T-cell (primary cell): Measurements from ENCODE around the gene VCP. TPM values are rescaled to one million over a fixed set of nuclear protein-coding genes. Genes with fewer than 3 reads are reported as not detected.

Source experiments
- ATAC-seq, 4 experiments: fragments of 200-7000 bp in 3 of 4; fragments of 150-1000 bp in 1 of 4; cut with Tn5 transposase; replicated peaks in 1 of 4; 1 replicate in 3 of 4; 2 replicates in 1 of 4; pipeline ENCODE4 v1.10.0; 2021; ENCODE audit warnings: moderate library complexity in 3 of 4, mild to moderate bottlenecking in 2 of 4, moderate number of reproducible peaks in 1 of 4
- CTCF ChIA-PET, 2 donors: fragments of 300-600 bp; sonication (Branson Sonifier 250); formaldehyde crosslinking; loops; one replicate each; lab custom pipeline; 2022; ENCODE audit warnings: antibody characterized with exemption in 2 of 2; lab: Charles Lee
- POLR2A ChIA-PET, 2 donors: fragments of 300-600 bp; sonication (Branson Sonifier 250); formaldehyde crosslinking; loops; one replicate each; lab custom pipeline; 2022; ENCODE audit warnings: antibody characterized with exemption in 2 of 2; lab: Charles Lee
- DNase-seq, 35 experiments: peaks; one replicate each; pipeline versions ENCODE4 v3.0.0 to v3.0.0-alpha.2; 2013 to 2023
- H3K27ac ChIP-seq: one replicate; pipeline ENCODE4 v1.5.1; 2013; ENCODE audit warnings: low read length
- H3K27me3 ChIP-seq, 2 experiments: replicated peaks in 1 of 2; 1 replicate in 1 of 2; 2 replicates in 1 of 2; pipeline versions ENCODE4 v1.6.1 to v1.7.0; 2013; ENCODE audit warnings: low read length in 1 of 2, mixed read lengths in 1 of 2; ENCODE audit not compliant: control insufficient read depth in 2 of 2, insufficient read depth in 2 of 2; ENCODE audit errors: extremely low read depth in 1 of 2
- H3K36me3 ChIP-seq, 2 donors: 1 replicate in 1 of 2; 2 replicates in 1 of 2; pipeline versions ENCODE4 v1.6.1 to v1.7.0; 2013; ENCODE audit warnings: low read length in 1 of 2; ENCODE audit not compliant: control insufficient read depth in 2 of 2, insufficient read depth in 1 of 2; ENCODE audit errors: extremely low read depth in 1 of 2
- H3K4me1 ChIP-seq, 2 experiments: 1 replicate in 1 of 2; 2 replicates in 1 of 2; pipeline versions ENCODE4 v1.6.1 to v1.7.0; 2013; ENCODE audit warnings: low read length in 2 of 2, mixed read lengths in 1 of 2; ENCODE audit not compliant: insufficient read depth in 2 of 2, control insufficient read depth in 1 of 2; ENCODE audit errors: extremely low read depth in 1 of 2
- H3K4me3 ChIP-seq, 2 donors: 1 replicate in 1 of 2; 2 replicates in 1 of 2; pipeline versions ENCODE4 v1.5.1 to v1.7.0; 2013; ENCODE audit warnings: mild to moderate bottlenecking in 2 of 2, low read length in 1 of 2, moderate library complexity in 1 of 2; ENCODE audit not compliant: control insufficient read depth in 1 of 2; ENCODE audit errors: extremely low read depth in 1 of 2
- H3K9me3 ChIP-seq: 2 replicates; pipeline ENCODE4 v1.7.0; 2013
- H3K27ac Mint-ChIP-seq, 2 donors: one replicate each; pipeline ENCODE4 v1.8.0; 2020 to 2021; ENCODE audit warnings: mild to moderate bottlenecking in 2 of 2, mixed read lengths in 2 of 2
- H3K27me3 Mint-ChIP-seq, 2 donors: one replicate each; pipeline ENCODE4 v1.8.0; 2021 to 2022; ENCODE audit warnings: mixed read lengths in 2 of 2
- H3K36me3 Mint-ChIP-seq: one replicate; pipeline ENCODE4 v1.8.0; 2021; ENCODE audit warnings: mixed read lengths
- H3K4me1 Mint-ChIP-seq, 3 donors: one replicate each; pipeline ENCODE4 v1.8.0; 2020 to 2022; ENCODE audit warnings: mixed read lengths in 3 of 3, mild to moderate bottlenecking in 1 of 3
- H3K4me3 Mint-ChIP-seq, 3 donors: one replicate each; pipeline ENCODE4 v1.8.0; 2020 to 2022; ENCODE audit warnings: mild to moderate bottlenecking in 3 of 3, mixed read lengths in 3 of 3, moderate library complexity in 3 of 3
- H3K9me3 Mint-ChIP-seq, 3 donors: one replicate each; pipeline ENCODE4 v1.8.0; 2020 to 2022; ENCODE audit warnings: mixed read lengths in 3 of 3
- WGBS: methylation state at CpG from one replicate; pipeline ENCODE4 v1.1.5; 2013; ENCODE audit warnings: missing lambda C conversion rate; ENCODE audit not compliant: insufficient coverage; 5-methylcytosine and 5-hydroxymethylcytosine counted together
- total RNA-seq, 35 experiments: library from RNA in 6 of 35; stranded (reverse) in 6 of 35; fragments of 120-200 nt in 1 of 35; gene quantifications; one replicate each; pipeline versions ENCODE4 v1.2.1 to v1.2.4 and lab custom pipeline; 2013 to 2026

VCP gene
- total RNA-seq, 5 donors from 2014 or later (not counting 1 experiment from before 2014, with no cell fraction given) = 141 to 232 (median 167) TPM

DNA sequence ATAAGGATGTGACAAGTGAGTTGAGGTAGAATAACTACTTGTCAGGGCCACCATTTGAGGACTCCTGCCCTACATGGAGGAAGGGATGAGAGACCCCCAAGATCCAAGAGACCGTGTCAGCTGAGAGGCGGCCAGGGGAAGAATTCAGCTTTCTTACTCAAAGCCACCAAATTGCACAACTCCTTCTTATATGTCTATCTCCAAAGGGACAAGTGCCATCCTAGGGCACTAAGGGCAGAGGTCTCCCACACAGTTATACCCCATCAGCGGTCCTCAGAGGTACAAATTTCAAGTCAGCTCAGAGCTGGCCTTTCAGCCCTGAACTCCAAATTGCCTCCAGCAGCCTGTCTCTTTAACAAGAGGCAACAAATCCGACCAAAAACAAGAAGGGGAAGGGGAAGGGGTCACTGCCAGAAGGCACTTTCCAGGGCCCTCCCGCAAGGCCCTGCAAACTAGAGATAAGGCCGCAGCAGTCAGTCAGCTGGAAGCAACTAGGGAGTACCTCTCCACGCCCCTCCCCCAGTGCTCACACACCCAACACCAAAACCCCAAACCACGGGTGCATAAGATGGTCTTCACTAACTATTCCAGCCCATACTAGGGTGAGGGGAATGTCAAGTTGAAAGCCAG is 36.6 kb upstream of the VCP start:
- CTCF ChIA-PET = interaction anchor here in 1 of 2 donors (0.6 to 1.4 kb wide), 3 partner anchors 57 to 691 kb away, joined by 3 to 6 read pairs (median 3); no protein-coding TSS in a partner anchor
- H3K9me3 ChIP-seq = no peaks in the 10 kb centered on the region

DNA sequence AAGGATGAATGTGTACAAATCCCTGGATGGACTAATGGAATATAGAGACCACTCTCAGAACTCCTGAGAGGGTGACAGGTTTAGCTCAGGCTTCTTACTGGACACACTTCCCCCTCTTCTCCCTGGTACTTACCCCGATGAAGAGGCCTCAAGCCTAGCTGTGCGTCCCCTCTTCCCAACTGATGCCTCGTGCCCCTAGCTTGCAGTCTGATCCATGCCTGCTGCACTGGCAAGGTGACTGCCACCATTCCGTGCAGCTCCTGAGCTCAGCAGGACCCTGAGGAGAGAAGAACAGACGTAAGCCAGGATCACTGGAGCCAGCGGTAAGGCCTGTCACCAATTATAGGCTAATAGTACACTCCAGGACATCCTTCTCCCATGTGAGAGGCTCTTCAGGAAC is 36.0 kb upstream of the VCP start:
- Histone ChIP-seq H3K4me1 (peaks cover 10 to 35% of the 10 kb centered on the region in 2 experiments), H3K27ac (no peak overlapping the region), H3K9me3 (no peaks in the 10 kb centered on the region), H3K27me3 (no peaks in the 10 kb centered on the region), H3K4me3 (no peak overlapping the region), H3K36me3 (peaks cover 5 to 35% of the 10 kb centered on the region in 2 donors)
- ChIA-PET CTCF (interaction anchor here in 1 of 2 donors (0.6 to 1.4 kb wide), 2 partner anchors 56 to 691 kb away, joined by 3 to 6 read pairs; no protein-coding TSS in a partner anchor), POLR2A (interaction anchor here in 1 of 2 donors (0.6 kb wide), 1 partner anchor 51 kb away, joined by 14 read pairs; no protein-coding TSS in a partner anchor)
- no peaks in the 10 kb centered on the region for H3K9me3 Mint-ChIP-seq
- H3K27ac Mint-ChIP-seq = no peak overlapping the region
- peaks cover 29 to 37% (median 31%) of the 10 kb centered on the region in 3 donors for H3K4me1 Mint-ChIP-seq
- H3K36me3 Mint-ChIP-seq = peaks cover 5% of the 10 kb centered on the region
- ATAC-seq (no peak), DNase-seq (no peak)
- no peak overlapping the region for H3K4me3 Mint-ChIP-seq
- H3K27me3 Mint-ChIP-seq = no peaks in the 10 kb centered on the region
- WGBS = 98% methylated on average over 5 of the region's 6 CpGs

More for the DNA sequence above, 36.6 kb upstream of the VCP start:
- peaks cover 29 to 38% (median 35%) of the 10 kb centered on the region in 3 donors for H3K4me1 Mint-ChIP-seq
- peaks cover 5% of the 10 kb centered on the region for H3K36me3 Mint-ChIP-seq
- POLR2A ChIA-PET = no interaction called here
- H3K27me3 Mint-ChIP-seq = no peaks in the 10 kb centered on the region
- H3K9me3 Mint-ChIP-seq = no peaks in the 10 kb centered on the region
- Histone ChIP-seq H3K27ac (no peak overlapping the region), H3K36me3 (peaks cover 5 to 35% of the 10 kb centered on the region in 2 donors), H3K27me3 (no peaks in the 10 kb centered on the region), H3K4me1 (peaks cover 14 to 36% of the 10 kb centered on the region in 2 experiments), H3K4me3 (no peak overlapping the region)
- no peak overlapping the region for H3K27ac Mint-ChIP-seq
- H3K4me3 Mint-ChIP-seq = no peak overlapping the region
- ATAC-seq (no peak), DNase-seq (no peak)
- WGBS = 13% methylated on average over 1 of the region's 8 CpGs

DNA sequence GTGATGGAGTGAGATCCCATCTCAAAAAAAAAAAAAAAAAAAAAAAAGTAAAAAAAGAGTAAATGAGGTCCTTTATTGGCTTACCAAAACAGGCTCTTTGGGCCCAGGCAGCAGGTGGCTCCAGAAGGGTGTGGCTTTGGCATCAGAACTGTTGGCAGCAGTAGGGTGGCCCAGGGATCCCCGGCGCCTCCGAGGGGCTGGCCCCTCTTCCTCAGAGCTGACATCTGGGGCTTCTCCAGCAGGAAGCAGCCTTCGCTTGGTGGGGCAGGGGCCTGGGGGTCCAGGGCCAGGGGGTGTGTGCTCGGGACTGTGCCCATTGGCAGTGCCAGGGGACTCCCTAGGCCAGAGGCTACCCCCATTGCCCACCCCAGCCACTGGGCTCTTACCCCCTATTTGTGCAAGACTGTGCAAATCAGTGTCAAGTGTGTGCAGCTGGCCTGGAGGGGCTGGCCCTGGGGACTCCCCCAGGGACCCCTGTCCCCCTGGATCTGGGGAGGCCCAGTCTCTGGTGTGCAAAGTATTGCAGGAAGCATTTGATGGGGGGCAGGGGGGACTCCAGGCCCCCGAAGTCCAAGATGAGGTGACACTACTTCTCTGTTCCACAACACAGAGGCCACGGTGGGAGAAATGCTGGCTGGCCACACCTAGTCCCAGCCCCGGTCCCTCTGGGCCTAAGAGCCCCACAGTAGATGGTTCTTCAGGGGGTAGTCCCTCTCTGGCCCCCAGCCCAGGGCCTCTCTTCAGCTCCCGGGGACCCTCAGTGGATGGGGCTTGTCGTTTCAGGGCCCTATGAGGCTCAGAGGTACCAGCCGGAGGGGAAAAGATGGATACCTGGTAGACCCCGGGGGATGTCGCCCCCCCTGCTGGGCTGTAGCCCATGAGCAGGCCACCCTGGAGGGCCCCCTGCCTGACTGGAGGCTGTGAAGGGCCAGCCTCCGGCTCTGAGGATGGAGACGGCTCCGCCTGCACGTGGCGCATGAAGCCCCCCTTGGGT is 35.2 kb upstream of the VCP start:
- Histone ChIP-seq H3K36me3 (peaks cover 5 to 35% of the 10 kb centered on the region in 2 donors), H3K27me3 (no peaks in the 10 kb centered on the region), H3K9me3 (no peaks in the 10 kb centered on the region), H3K4me1 (peaks cover 14 to 35% of the 10 kb centered on the region in 2 experiments), H3K4me3 (no peak overlapping the region), H3K27ac (no peak overlapping the region)
- ChIA-PET POLR2A (interaction anchor here in 1 of 2 donors (0.6 kb wide), 1 partner anchor 52 kb away, joined by 14 read pairs; no protein-coding TSS in a partner anchor), CTCF (interaction anchor here in 1 of 2 donors (1.4 kb wide), 1 partner anchor 56 kb away, joined by 3 read pairs; no protein-coding TSS in a partner anchor)
- Mint-ChIP-seq H3K36me3 (peaks cover 5% of the 10 kb centered on the region), H3K9me3 (no peaks in the 10 kb centered on the region), H3K4me1 (peaks cover 34 to 39% (median 35%) of the 10 kb centered on the region in 3 donors), H3K27me3 (no peaks in the 10 kb centered on the region), H3K27ac (no peak overlapping the region), H3K4me3 (no peak overlapping the region)
- ATAC-seq = no peak
- WGBS = 89% methylated on average over 13 of the region's 18 CpGs
- DNase-seq = no peak

DNA sequence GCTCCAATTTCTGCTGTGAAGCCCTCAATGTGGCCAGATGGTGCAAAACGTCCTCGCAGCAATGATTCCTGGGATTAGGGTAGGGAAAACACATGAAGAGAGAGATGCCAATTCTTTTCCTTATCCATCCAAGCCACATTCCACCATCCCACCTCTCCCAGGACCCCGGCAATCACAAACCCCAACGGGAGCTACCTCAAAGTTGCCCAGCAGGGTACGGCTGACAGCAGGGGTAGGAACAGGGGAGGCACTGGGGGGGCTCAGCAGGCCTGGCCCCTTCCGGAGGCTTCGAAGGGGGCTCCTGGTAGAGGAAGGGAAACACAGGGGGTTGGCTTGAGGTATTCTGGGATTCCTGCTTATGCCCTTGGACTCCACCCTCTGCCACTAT is 33.9 kb upstream of the VCP start:
- CTCF ChIA-PET = no interaction called here
- WGBS = no CpG with 5 or more reads among the region's 7 CpGs

DNA sequence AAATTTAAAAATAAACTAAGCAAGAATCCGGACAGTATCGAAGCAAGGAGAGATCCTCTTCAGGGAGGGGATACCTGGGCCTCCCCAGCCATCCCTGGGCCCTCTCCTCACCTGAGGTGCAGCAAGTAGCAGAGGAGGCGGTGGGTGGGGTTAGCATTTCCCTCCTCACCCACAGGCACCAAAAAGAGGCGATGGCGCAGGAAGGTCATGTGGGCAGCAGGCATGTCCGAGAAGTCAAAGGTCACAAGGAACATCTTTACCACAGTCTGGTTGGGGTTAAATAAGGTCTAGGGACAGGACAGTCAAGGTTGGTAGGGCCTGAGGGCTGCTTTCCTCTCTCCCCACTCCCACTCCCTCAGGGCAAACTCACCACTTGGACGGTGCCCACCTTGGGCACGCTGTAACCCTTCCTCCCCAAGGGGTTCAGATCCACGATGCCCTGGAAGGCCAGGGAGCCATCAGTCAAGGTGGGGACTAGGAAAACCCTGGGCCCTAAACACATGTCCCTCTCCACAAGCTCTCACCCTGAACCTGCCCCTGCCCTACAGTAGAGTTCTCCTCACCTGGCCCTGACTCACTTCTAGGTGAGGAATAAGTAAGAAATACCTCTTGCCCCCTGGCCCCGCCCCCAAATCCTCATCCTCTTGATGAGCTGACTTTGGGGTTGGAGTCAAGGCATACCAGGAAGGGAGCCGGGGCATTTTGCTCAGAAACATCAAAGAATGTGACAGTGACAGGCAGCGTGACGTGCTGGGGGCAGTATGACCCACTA is 33.3 kb upstream of the VCP start:
- no peak overlapping the region for H3K27ac Mint-ChIP-seq
- CTCF ChIA-PET = no interaction called here
- H3K4me1 Mint-ChIP-seq = peaks cover 35 to 42% (median 36%) of the 10 kb centered on the region in 3 donors
- Histone ChIP-seq H3K36me3 (peaks cover 6 to 45% of the 10 kb centered on the region in 2 donors), H3K27ac (no peak overlapping the region), H3K4me1 (peaks cover 14 to 35% of the 10 kb centered on the region in 2 experiments), H3K9me3 (no peaks in the 10 kb centered on the region), H3K27me3 (no peaks in the 10 kb centered on the region), H3K4me3 (no peak overlapping the region)
- peaks cover 10% of the 10 kb centered on the region for H3K36me3 Mint-ChIP-seq
- WGBS = 90% methylated on average over 4 of the region's 13 CpGs
- POLR2A ChIA-PET = no interaction called here
- H3K9me3 Mint-ChIP-seq = no peaks in the 10 kb centered on the region
- DNase-seq (no peak), ATAC-seq (no peak)
- no peaks in the 10 kb centered on the region for H3K27me3 Mint-ChIP-seq
- H3K4me3 Mint-ChIP-seq = no peak overlapping the region

More for the DNA sequence above, 33.9 kb upstream of the VCP start:
- H3K4me1 ChIP-seq = peaks cover 17 to 37% of the 10 kb centered on the region in 2 experiments
- peaks cover 5 to 39% of the 10 kb centered on the region in 2 donors for H3K36me3 ChIP-seq
- H3K27ac Mint-ChIP-seq = no peak overlapping the region
- POLR2A ChIA-PET = no interaction called here
- H3K4me1 Mint-ChIP-seq = peaks cover 34 to 39% (median 35%) of the 10 kb centered on the region in 3 donors
- H3K4me3 ChIP-seq = no peak overlapping the region
- peaks cover 5% of the 10 kb centered on the region for H3K36me3 Mint-ChIP-seq
- DNase-seq (no peak), ATAC-seq (no peak)
- H3K27ac ChIP-seq = no peak overlapping the region
- no peaks in the 10 kb centered on the region for H3K27me3 Mint-ChIP-seq
- no peak overlapping the region for H3K4me3 Mint-ChIP-seq
- H3K27me3 ChIP-seq = no peaks in the 10 kb centered on the region
- H3K9me3 Mint-ChIP-seq = no peaks in the 10 kb centered on the region
- H3K9me3 ChIP-seq = no peaks in the 10 kb centered on the region
